ENCODE results near the gene AGK.

DNA sequence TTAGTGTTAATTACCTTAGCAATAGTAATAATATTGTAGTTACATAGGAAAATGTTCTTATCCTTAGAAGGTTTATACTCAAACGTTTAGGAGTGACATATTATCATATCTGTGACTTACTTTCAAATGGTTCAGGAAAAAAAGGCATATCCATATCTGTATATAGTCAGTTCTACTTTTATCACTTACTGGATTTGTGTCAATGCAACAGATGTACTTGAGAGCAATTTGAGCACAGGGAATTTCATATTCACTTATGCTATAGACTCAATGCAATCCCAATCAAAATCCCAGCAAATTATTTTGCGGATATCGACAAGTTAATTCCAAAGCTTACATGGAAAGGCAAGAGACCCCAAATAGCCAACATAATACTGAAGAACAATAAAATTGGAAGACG, 140.8 kb downstream of the AGK start:
- no peak for TF ChIP-seq CTCF (optimal IDR thresholded peaks at IDR 0.05 in 1 of 3, IDR thresholded peaks at IDR 0.05 in 1 of 3, conservative IDR thresholded peaks at IDR 0.05 in 1 of 3; ENCODE audit: extremely low read depth in 1 of 3, insufficient read depth in 2 of 3, low read length in 3 of 3)
- TF ChIP-seq EZH2 (IDR thresholded peaks at IDR 0.05; ENCODE audit: low read length) = no peak

Measured in keratinocyte (primary cell).